ENCODE results near the gene MC3R. TPM values are rescaled to one million over a fixed set of nuclear protein-coding genes. Genes with fewer than 3 reads are reported as not detected.

MC3R gene
- not detected in 2 replicates for total RNA-seq (ENCODE audit: low replicate concordance)

- H3K4me3 ChIP-seq (ENCODE audit: low read depth, low read length) = no peak within 1 kb of the TSS
- TF ChIP-seq CTCF (IDR thresholded peaks at IDR 0.05; ENCODE audit: insufficient read depth, low read length) = peak; percentile 36
- DNase-seq (ENCODE audit: low read depth) = peak; percentile 23
These were observed at the start of gene MC3R for GRCh38 chr20:56247954-56248782. Gene MC3R (plus strand): TSS chr20:56248732. CDS start chr20:56248844, 112 bp downstream.

- no peak overlapping the region for H3K4me3 ChIP-seq (ENCODE audit: low read depth, low read length)
- no peak for TF ChIP-seq CTCF (IDR thresholded peaks at IDR 0.05; ENCODE audit: insufficient read depth, low read length)
- DNase-seq (ENCODE audit: low read depth) = no peak
These were observed 48.1 kb upstream of the MC3R start for GRCh38 chr20:56200456-56200855.

- peak; percentile 31 for TF ChIP-seq CTCF (IDR thresholded peaks at IDR 0.05; ENCODE audit: insufficient read depth, low read length)
- H3K4me3 ChIP-seq (ENCODE audit: low read depth, low read length) = no peak overlapping the region
- DNase-seq (ENCODE audit: low read depth) = peak; percentile 20
These were observed 45.9 kb upstream of the MC3R start for GRCh38 chr20:56202493-56203077.

GRCh38 chr20:56204206-56204605 is 44.3 kb upstream of the MC3R start:
- no peak overlapping the region for H3K4me3 ChIP-seq (ENCODE audit: low read depth, low read length)
- TF ChIP-seq CTCF (IDR thresholded peaks at IDR 0.05; ENCODE audit: insufficient read depth, low read length) = no peak
- no peak for DNase-seq (ENCODE audit: low read depth)

GRCh38 chr20:56205346-56205745 is 43.2 kb upstream of the MC3R start:
- no peak overlapping the region for H3K4me3 ChIP-seq (ENCODE audit: low read depth, low read length)
- no peak for TF ChIP-seq CTCF (IDR thresholded peaks at IDR 0.05; ENCODE audit: insufficient read depth, low read length)
- no peak for DNase-seq (ENCODE audit: low read depth)

- no peak overlapping the region for H3K4me3 ChIP-seq (ENCODE audit: low read depth, low read length)
- DNase-seq (ENCODE audit: low read depth) = no peak
- no peak for TF ChIP-seq CTCF (IDR thresholded peaks at IDR 0.05; ENCODE audit: insufficient read depth, low read length)
These were observed 40.9 kb upstream of the MC3R start for GRCh38 chr20:56207656-56208055.

All from fibroblast of the aortic adventitia (primary cell).